ENCODE data around the gene FOXO3B.
"Not testable (repeated sequence)": the region's sequence is repeated elsewhere in the genome, so short reads cannot be mapped to it uniquely, and the experiment has no call there.

Gene FOXO3B

DNA sequence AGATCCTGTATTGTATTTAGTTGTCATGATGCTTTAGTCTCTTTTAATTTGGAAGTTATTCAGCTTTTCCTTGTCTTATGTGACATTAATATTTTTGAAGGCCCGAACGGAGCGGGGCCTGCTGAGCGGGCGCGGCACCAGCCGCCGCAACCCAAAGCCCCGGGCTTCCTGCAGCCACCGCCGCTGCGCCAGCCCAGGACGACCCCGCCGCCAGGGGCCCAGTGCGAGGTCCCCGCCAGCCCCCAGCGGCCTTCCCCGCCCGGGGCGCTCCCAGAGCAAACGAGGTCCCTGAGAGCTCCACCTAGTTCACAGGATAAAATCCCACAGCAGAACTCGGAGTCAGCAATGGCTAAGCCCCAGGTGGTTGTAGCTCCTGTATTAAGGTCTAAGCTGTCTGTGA lies 32.0 kb downstream of the FOXO3B start:
- not testable (repeated sequence) for DNase-seq (ENCODE audit: low read depth)

DNA sequence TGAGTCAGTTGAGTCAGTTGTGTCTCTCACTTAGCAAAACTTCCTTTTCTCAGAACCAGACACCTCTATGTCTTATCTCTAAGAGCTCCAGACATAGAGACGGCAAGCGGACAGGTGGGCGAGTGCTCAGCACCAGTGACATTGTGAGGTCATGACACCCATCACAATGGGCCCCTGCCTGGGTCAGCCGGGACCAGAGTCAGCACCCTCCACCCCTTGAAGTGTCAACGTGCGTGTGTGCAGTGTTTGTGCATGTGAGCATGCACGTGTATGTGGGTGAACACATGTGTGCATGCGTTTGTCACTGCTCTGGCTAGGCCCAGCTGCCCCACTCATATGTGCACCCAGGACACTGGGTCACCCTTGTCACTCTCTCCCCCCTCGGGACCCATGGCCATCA lies 37.8 kb downstream of the FOXO3B start, which contains the start of gene TBC1D28:
TBC1D28 (minus strand) TSS at position 101 of the 400 bp plus-strand sequence. CDS start 3,039 bp downstream, outside the sequence.
- not testable (repeated sequence) for DNase-seq (ENCODE audit: low read depth)

DNA sequence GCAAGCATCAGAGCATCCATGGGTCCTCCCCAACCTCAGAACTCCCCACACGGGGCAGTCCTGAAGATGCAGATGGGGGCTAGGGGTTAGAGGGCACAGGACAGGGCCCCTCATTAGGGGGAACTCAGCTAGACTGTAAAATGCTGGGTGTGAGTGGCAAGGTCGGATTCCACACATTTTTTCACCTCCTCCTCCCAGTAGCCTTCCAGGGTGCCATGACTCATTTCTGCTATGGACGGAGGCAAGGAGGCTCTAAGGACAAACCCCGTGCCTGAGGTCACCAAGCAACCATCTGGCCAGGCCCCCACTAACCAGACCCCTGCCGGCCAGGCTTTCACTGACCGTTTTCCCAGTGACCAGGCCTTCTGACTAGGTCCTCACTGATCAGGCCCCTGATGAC lies 39.0 kb downstream of the FOXO3B start:
- DNase-seq (ENCODE audit: low read depth): not testable (repeated sequence)

DNA sequence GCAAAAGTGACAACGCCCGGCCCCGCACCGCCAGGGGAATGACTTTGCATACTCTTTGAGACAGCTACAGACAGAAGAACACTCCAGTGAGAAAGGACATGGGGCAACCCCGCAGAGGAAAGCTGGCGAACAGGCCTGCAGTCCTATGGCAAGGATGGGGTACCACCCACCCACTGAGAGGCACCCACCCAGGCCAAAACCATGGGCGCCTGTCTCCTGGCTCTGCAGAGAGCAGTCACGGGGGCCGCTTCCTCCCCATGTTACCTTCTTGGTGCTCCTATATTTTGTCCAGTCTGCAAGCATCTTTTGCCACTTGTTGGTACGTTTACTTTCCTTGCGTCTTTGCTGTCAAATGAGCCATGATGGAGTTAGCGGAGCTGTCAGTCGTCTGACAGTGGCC lies 43.8 kb downstream of the FOXO3B start:
- not testable (repeated sequence) for DNase-seq (ENCODE audit: low read depth)

DNA sequence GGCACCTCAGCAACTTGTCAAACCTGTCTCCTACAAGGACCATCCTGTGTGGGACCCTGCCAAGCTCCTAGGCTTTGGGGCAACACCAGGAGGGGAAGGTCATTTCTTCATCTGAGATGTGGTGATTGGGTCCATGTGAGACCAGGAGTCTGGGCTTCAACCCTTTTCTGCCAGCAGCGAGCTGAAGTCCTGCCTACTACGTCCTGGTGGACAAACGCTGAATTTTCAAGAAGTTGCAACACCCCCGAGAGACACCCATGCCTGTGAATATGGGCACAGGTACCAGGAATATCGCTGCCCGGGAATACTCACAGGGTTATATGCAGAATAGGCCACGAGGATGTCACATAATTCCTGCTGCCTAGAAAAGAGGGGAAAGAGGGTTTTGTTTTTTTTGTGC lies 45.9 kb downstream of the FOXO3B start:
- not testable (repeated sequence) for DNase-seq (ENCODE audit: low read depth)

DNA sequence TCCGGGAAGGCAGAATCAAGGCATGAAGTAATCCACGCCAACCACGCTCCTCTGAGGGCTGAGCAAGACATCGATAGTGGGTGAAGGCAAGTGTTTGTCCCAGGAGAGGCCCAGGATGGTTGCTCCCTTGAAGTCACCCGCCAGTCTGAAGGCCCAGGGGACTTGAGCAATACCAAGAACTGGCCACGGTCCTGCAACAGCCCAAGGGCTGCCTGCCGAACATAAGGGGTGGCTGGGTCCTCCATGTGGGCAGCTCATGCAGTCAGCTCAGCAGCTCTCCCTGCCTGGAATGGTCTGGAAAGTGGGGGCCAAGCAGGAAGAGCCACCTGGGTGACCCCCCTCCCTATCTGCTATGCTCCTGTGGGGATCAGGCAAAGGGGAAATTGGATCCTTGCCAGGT lies 46.3 kb downstream of the FOXO3B start:
- not testable (repeated sequence) for DNase-seq (ENCODE audit: low read depth)

DNA sequence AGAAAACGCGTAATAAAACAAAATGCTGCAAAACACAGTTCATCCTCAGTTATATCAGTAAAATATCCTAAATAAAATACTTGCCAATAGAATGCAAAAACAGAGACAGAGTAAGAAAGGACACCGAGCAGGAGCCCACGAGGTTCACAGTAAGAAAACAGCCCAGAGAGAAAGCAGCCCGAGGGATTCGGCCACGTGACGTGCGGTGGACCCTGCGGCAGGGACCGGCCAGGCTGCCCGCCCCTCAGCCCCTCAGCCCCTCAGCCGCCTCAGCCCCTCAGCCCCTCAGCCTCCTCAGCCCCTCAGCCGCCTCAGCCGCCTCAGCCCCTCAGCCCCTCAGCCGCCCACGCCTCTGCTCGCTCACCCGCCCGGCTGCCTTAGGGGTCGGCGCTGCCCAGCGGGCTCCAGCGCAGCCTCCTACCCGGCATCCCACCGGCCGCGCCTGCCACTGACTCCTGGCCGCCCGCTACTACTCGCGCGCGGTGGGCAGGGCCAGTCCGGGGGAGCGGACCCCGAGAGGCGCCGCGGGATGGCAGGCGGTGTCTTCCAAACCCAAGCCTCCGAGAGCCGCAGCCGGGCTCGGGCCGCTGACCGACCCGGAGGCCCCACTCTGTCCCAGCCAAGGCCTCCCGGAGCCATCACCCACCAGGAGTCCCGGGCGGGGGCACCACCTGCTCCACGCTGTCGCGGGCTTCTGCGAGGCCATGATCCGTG lies 47.4 kb downstream of the FOXO3B start:
- DNase-seq (ENCODE audit: low read depth): not testable (repeated sequence)
